ENCODE data around the gene RNF187. TPM values are rescaled to one million over a fixed set of nuclear protein-coding genes. Genes with fewer than 3 reads are reported as not detected.

Gene RNF187
- total and polyA plus RNA-seq, 8 donors = 8.9 to 44.6 (median 27.8) TPM

- no peaks in the 10 kb centered on the region for H3K36me3 ChIP-seq
- peaks cover 0 to 18% (median 13%) of the 10 kb centered on the region in 4 donors for H3K4me1 ChIP-seq
- 75 to 82% (median 81%) methylated on average over 8 to 10 of the region's 10 CpGs for WGBS, 5 donors
- no peak overlapping the region for H3K27ac ChIP-seq
- peaks cover 0 to 28% (median 6%) of the 10 kb centered on the region in 3 donors for H3K27me3 ChIP-seq
- DNase-seq = no peak
- H3K9me3 ChIP-seq = no peaks in the 10 kb centered on the region
- intact Hi-C loops (cut with DNase I; ENCODE audit: low total_unique reads) = no loop called here
- no peak overlapping the region for H3K4me3 ChIP-seq
- TF ChIP-seq CTCF (IDR thresholded peaks at IDR 0.05) = no peak
- TF ChIP-seq EP300 (IDR thresholded peaks at IDR 0.05) = no peak
- no peak for TF ChIP-seq POLR2AphosphoS5 (IDR thresholded peaks at IDR 0.05)
- no peak for TF ChIP-seq POLR2A (IDR thresholded peaks at IDR 0.05)
Measured at GRCh38 chr1:228453022-228453560, 34.1 kb upstream of the RNF187 start.

GRCh38 chr1:228453614-228454013, 33.6 kb upstream of the RNF187 start:
- Histone ChIP-seq H3K4me1 (peaks cover 0 to 24% (median 18%) of the 10 kb centered on the region in 4 donors), H3K27me3 (peaks cover 0 to 33% (median 6%) of the 10 kb centered on the region in 3 donors), H3K9me3 (no peaks in the 10 kb centered on the region), H3K4me3 (no peak overlapping the region), H3K36me3 (no peaks in the 10 kb centered on the region), H3K27ac (no peak overlapping the region)
- 80 to 98% (median 95%) methylated on average over 1 to 3 of the region's 3 CpGs for WGBS, 5 donors
- intact Hi-C loops (cut with DNase I; ENCODE audit: low total_unique reads) = no loop called here
- DNase-seq = no peak
- TF ChIP-seq POLR2AphosphoS5 (IDR thresholded peaks at IDR 0.05) (no peak), POLR2A (IDR thresholded peaks at IDR 0.05) (no peak), CTCF (IDR thresholded peaks at IDR 0.05) (no peak), EP300 (IDR thresholded peaks at IDR 0.05) (no peak)

GRCh38 chr1:228454238-228454637, 32.9 kb upstream of the RNF187 start:
- WGBS, 5 donors = 81 to 100% (median 87%) methylated on average over 1 of the region's 1 CpG
- Histone ChIP-seq H3K27me3 (peaks cover 0 to 39% (median 10%) of the 10 kb centered on the region in 3 donors), H3K36me3 (no peaks in the 10 kb centered on the region), H3K4me1 (peaks cover 0 to 30% (median 25%) of the 10 kb centered on the region in 4 donors), H3K9me3 (no peaks in the 10 kb centered on the region), H3K4me3 (no peak overlapping the region), H3K27ac (no peak overlapping the region)
- TF ChIP-seq POLR2A (IDR thresholded peaks at IDR 0.05) = no peak
- TF ChIP-seq POLR2AphosphoS5 (IDR thresholded peaks at IDR 0.05) = no peak
- no peak for TF ChIP-seq CTCF (IDR thresholded peaks at IDR 0.05)
- TF ChIP-seq EP300 (IDR thresholded peaks at IDR 0.05) = no peak
- intact Hi-C loops (cut with DNase I; ENCODE audit: low total_unique reads) = no loop called here
- no peak for DNase-seq

- WGBS, 5 donors = 42 to 60% (median 56%) methylated on average over 1 of the region's 1 CpG
- intact Hi-C loops (cut with DNase I; ENCODE audit: low total_unique reads) = no loop called here
- Histone ChIP-seq H3K27me3 (peaks cover 0 to 54% (median 18%) of the 10 kb centered on the region in 3 donors), H3K4me1 (peaks cover 0 to 36% (median 31%) of the 10 kb centered on the region in 4 donors), H3K9me3 (no peaks in the 10 kb centered on the region), H3K27ac (no peak overlapping the region), H3K36me3 (no peaks in the 10 kb centered on the region), H3K4me3 (no peak overlapping the region)
- TF ChIP-seq CTCF (IDR thresholded peaks at IDR 0.05) = no peak
- no peak for TF ChIP-seq EP300 (IDR thresholded peaks at IDR 0.05)
- TF ChIP-seq POLR2AphosphoS5 (IDR thresholded peaks at IDR 0.05) = no peak
- TF ChIP-seq POLR2A (IDR thresholded peaks at IDR 0.05) = no peak
- DNase-seq = no peak
Measured at GRCh38 chr1:228455715-228456114, 31.5 kb upstream of the RNF187 start.

Measured in stomach (tissue), 9 donors.